Measurements from ENCODE around the gene PTOV1. TPM values are rescaled to one million over a fixed set of nuclear protein-coding genes. Genes with fewer than 3 reads are reported as not detected.

PTOV1 gene
- total RNA-seq, 5 donors from 2014 or later (not counting 1 experiment from before 2014, with no cell fraction given): 149 to 165 (median 156) TPM

GRCh38 chr19:49809160-49809940 lies 41.6 kb upstream of the PTOV1 start:
- 23% methylated on average over 45 of the region's 50 CpGs for WGBS (ENCODE audit: insufficient coverage)
- Histone ChIP-seq H3K27ac (ENCODE audit: low read length) (peak overlapping the region; percentile 61), H3K27me3 (replicated peaks in 1 of 2; ENCODE audit: control insufficient read depth in 2 of 2, extremely low read depth in 1 of 2, insufficient read depth in 2 of 2, low read length in 1 of 2) (peaks cover 0 to 5% of the 10 kb centered on the region in 2 experiments), H3K9me3 (no peaks in the 10 kb centered on the region), H3K4me3 (ENCODE audit: control insufficient read depth in 1 of 2, extremely low read depth in 1 of 2, low read length in 1 of 2) (peak overlapping the region; percentile 61 to 71), H3K4me1 (ENCODE audit: control insufficient read depth in 1 of 2, extremely low read depth in 1 of 2, insufficient read depth in 2 of 2, low read length in 2 of 2) (peaks cover 0 to 35% of the 10 kb centered on the region in 2 experiments), H3K36me3 (ENCODE audit: control insufficient read depth in 2 of 2, extremely low read depth in 1 of 2, insufficient read depth in 1 of 2, low read length in 1 of 2) (peaks cover 3% of the 10 kb centered on the region in 2 donors)
- ATAC-seq (replicated peaks in 1 of 4) (peak; percentile 31 to 45 (median 37)), DNase-seq (peak in 27 of 35 experiments; percentile 11 to 57 (median 39))
- ChIA-PET POLR2A (no interaction called here), CTCF (interaction anchor here in 1 of 2 donors (0.5 kb wide), 1 partner anchor 1223 kb away, joined by 4 read pairs; no protein-coding TSS in a partner anchor)
- Mint-ChIP-seq H3K4me1 (peaks cover 37 to 50% (median 38%) of the 10 kb centered on the region in 3 donors), H3K4me3 (peak overlapping the region; percentile 73 to 90 (median 85)), H3K27ac (peak overlapping the region; percentile 55 to 76), H3K27me3 (no peaks in the 10 kb centered on the region), H3K9me3 (no peaks in the 10 kb centered on the region), H3K36me3 (peaks cover 4% of the 10 kb centered on the region)

DNA sequence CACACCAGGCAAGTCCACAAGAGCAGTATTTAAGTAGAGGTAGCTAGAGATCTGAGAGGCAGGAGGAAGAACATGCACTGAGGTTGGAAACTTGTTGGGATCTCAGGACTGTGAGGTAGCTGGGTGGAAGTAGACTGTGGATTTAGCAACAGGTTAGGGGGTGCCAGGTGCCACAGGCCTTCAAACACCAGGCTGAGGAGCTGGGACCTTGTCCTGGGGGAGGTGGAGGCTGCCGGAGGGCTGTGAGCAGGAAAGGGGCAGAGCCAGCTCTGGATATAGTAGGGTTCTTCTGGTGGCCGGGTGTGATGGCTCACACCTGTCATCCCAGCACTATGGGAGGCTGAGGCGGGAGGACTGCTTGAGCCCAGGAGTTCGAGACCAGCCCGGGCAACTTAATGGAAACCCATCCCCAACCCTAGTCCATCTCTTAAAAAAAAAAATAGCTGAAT lies 41.0 kb upstream of the PTOV1 start:
- Mint-ChIP-seq H3K27ac (peak overlapping the region; percentile 48 to 76), H3K4me3 (peak overlapping the region; percentile 72 to 90 (median 73)), H3K4me1 (peaks cover 40 to 56% (median 43%) of the 10 kb centered on the region in 3 donors), H3K36me3 (peaks cover 4% of the 10 kb centered on the region), H3K9me3 (no peaks in the 10 kb centered on the region), H3K27me3 (no peaks in the 10 kb centered on the region)
- Histone ChIP-seq H3K4me1 (ENCODE audit: control insufficient read depth in 1 of 2, extremely low read depth in 1 of 2, insufficient read depth in 2 of 2, low read length in 2 of 2) (peaks cover 0 to 35% of the 10 kb centered on the region in 2 experiments), H3K36me3 (ENCODE audit: control insufficient read depth in 2 of 2, extremely low read depth in 1 of 2, insufficient read depth in 1 of 2, low read length in 1 of 2) (peaks cover 0 to 1% of the 10 kb centered on the region in 2 donors), H3K4me3 (ENCODE audit: control insufficient read depth in 1 of 2, extremely low read depth in 1 of 2, low read length in 1 of 2) (peak overlapping the region in 1 of 2 donors; percentile 61), H3K9me3 (no peaks in the 10 kb centered on the region), H3K27ac (ENCODE audit: low read length) (peak overlapping the region; percentile 61), H3K27me3 (replicated peaks in 1 of 2; ENCODE audit: control insufficient read depth in 2 of 2, extremely low read depth in 1 of 2, insufficient read depth in 2 of 2, low read length in 1 of 2) (peaks cover 0 to 5% of the 10 kb centered on the region in 2 experiments)
- POLR2A ChIA-PET: no interaction called here
- ATAC-seq (replicated peaks in 1 of 4): no peak
- WGBS (ENCODE audit: insufficient coverage): 93% methylated on average over 5 of the region's 5 CpGs
- CTCF ChIA-PET: interaction anchor here in 1 of 2 donors (0.5 to 0.6 kb wide), 2 partner anchors 338 to 1224 kb away, joined by 3 to 4 read pairs; no protein-coding TSS in a partner anchor
- no peak for DNase-seq

DNA sequence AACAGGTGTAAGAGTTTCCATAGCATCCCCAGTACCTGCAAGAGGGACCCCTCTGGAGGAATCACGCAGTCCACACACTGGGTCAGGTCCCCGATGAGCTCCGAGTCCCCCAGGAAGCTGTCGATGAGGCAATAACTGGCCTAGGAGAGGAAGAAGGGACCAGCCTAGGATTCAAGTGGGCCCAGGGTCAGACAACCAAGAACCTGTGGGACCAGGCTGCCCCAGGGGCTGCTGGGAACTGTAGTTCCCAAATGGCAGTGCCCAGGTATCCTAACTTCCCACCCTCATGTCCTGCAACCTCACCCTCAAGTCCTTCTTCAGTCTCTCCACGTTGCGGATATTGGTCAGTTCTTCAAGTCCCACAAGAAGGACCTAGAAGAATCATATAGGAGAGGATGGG lies 39.6 kb upstream of the PTOV1 start:
- Mint-ChIP-seq H3K9me3 (no peaks in the 10 kb centered on the region), H3K27me3 (no peaks in the 10 kb centered on the region), H3K36me3 (peaks cover under 1% of the 10 kb centered on the region), H3K4me1 (peaks cover 41 to 56% (median 43%) of the 10 kb centered on the region in 3 donors), H3K27ac (no peak overlapping the region), H3K4me3 (peak overlapping the region in 2 of 3 donors; percentile 28 to 95)
- CTCF ChIA-PET: interaction anchor here (0.5 to 0.6 kb wide), 2 partner anchors 92 to 531 kb away, joined by 3 to 6 read pairs; no protein-coding TSS in a partner anchor
- Histone ChIP-seq H3K4me1 (ENCODE audit: control insufficient read depth in 1 of 2, extremely low read depth in 1 of 2, insufficient read depth in 2 of 2, low read length in 2 of 2) (peaks cover 0 to 35% of the 10 kb centered on the region in 2 experiments), H3K4me3 (ENCODE audit: control insufficient read depth in 1 of 2, extremely low read depth in 1 of 2, low read length in 1 of 2) (no peak overlapping the region), H3K9me3 (no peaks in the 10 kb centered on the region), H3K27ac (ENCODE audit: low read length) (no peak overlapping the region), H3K36me3 (ENCODE audit: control insufficient read depth in 2 of 2, extremely low read depth in 1 of 2, insufficient read depth in 1 of 2, low read length in 1 of 2) (no peaks in the 10 kb centered on the region), H3K27me3 (replicated peaks in 1 of 2; ENCODE audit: control insufficient read depth in 2 of 2, extremely low read depth in 1 of 2, insufficient read depth in 2 of 2, low read length in 1 of 2) (peaks cover 0 to 5% of the 10 kb centered on the region in 2 experiments)
- POLR2A ChIA-PET: no interaction called here
- no peak for DNase-seq
- no peak for ATAC-seq (replicated peaks in 1 of 4)
- whole genome bisulfite sequencing (ENCODE audit: insufficient coverage): 100% methylated on average over 5 of the region's 6 CpGs

GRCh38 chr19:49812452-49812996 lies 38.4 kb upstream of the PTOV1 start:
- peak overlapping the region; percentile 93 to 95 (median 93) for H3K4me3 Mint-ChIP-seq
- DNase-seq (peak in 1 of 35 experiments; percentile 3), ATAC-seq (replicated peaks in 1 of 4) (no peak)
- CTCF ChIA-PET: interaction anchor here in 1 of 2 donors (0.6 to 1.1 kb wide), 2 partner anchors 55 to 138 kb away, joined by 3 read pairs; no protein-coding TSS in a partner anchor
- POLR2A ChIA-PET: interaction anchor here in 1 of 2 donors (1.2 kb wide), 1 partner anchor 55 kb away, joined by 3 read pairs; the partner anchor contains the start of gene PNKP
- Histone ChIP-seq H3K27ac (ENCODE audit: low read length) (peak overlapping the region; percentile 99), H3K4me3 (ENCODE audit: control insufficient read depth in 1 of 2, extremely low read depth in 1 of 2, low read length in 1 of 2) (peak overlapping the region; percentile 87 to 92), H3K9me3 (no peaks in the 10 kb centered on the region), H3K27me3 (replicated peaks in 1 of 2; ENCODE audit: control insufficient read depth in 2 of 2, extremely low read depth in 1 of 2, insufficient read depth in 2 of 2, low read length in 1 of 2) (peaks cover 0 to 5% of the 10 kb centered on the region in 2 experiments), H3K4me1 (ENCODE audit: control insufficient read depth in 1 of 2, extremely low read depth in 1 of 2, insufficient read depth in 2 of 2, low read length in 2 of 2) (peaks cover 0 to 41% of the 10 kb centered on the region in 2 experiments), H3K36me3 (ENCODE audit: control insufficient read depth in 2 of 2, extremely low read depth in 1 of 2, insufficient read depth in 1 of 2, low read length in 1 of 2) (no peaks in the 10 kb centered on the region)
- peaks cover 41 to 59% (median 46%) of the 10 kb centered on the region in 3 donors for H3K4me1 Mint-ChIP-seq
- H3K9me3 Mint-ChIP-seq: no peaks in the 10 kb centered on the region
- no peaks in the 10 kb centered on the region for H3K27me3 Mint-ChIP-seq
- H3K36me3 Mint-ChIP-seq: no peaks in the 10 kb centered on the region
- WGBS (ENCODE audit: insufficient coverage): 49% methylated on average over 8 of the region's 11 CpGs
- peak overlapping the region; percentile 98 to 99 for H3K27ac Mint-ChIP-seq

DNA sequence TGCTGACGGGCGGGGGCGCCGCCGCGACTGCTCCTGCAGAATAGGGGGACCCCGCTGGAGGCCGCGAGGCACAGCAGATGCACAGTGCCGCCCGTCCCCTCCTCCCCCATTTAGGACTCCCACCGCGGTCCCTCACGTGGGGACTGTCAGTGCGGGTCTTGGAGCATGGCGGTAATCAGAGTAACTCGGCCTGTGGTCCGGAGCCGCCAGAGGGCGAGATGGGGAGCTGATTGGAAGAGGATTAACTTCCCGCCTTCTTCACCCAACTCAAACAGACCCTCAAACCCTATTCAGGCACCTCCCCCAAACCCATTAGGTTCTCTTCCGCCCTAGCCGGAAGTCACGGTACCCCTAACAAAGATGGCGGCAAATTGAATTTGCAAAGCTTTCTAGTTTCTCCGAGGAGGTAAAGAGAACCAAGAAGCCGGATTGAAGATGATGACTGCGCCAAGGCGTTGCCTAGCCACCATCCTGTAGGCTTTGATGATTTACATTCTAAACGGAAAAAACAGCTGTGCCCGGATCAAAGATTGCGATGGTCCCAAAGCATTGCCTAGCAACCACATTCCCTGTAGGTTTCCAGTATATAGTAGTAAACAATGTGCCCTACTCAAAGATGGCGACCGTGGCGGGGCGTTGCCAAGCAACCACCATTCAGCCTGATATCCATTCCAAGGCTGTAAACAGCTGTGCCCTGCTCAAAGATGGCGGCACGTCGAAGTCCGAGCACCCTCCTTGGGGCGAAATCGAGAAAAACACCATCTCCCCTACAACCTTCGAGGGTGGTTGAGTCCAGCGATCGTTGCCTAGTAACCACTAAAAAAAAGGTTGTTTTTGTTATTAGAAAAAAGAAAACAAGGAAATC lies 37.7 kb upstream of the PTOV1 start, which contains the start of gene FUZ:
TSS of gene FUZ (minus strand) at position 296 of the 865 bp plus-strand sequence. CDS start at position 110, 186 bp downstream.
- H3K4me1 Mint-ChIP-seq: peaks cover 38 to 58% (median 45%) of the 10 kb centered on the region in 3 donors
- H3K4me3 Mint-ChIP-seq: peak within 1 kb of the TSS; percentile 93 to 95 (median 93)
- peak within 1 kb of the TSS; percentile 99 for H3K27ac ChIP-seq (ENCODE audit: low read length)

More for the DNA sequence above, 37.7 kb upstream of the PTOV1 start, which contains the start of gene FUZ:
- peak; percentile 58 to 67 (median 63) for ATAC-seq (replicated peaks in 1 of 4)
- POLR2A ChIA-PET: interaction anchor here in 1 of 2 donors (0.6 to 1.2 kb wide), 2 partner anchors 54 to 550 kb away, joined by 3 read pairs; partner anchors contain the start of gene PNKP
- H3K9me3 ChIP-seq: no peaks in the 10 kb centered on the region
- H3K36me3 Mint-ChIP-seq: no peaks in the 10 kb centered on the region
- no peaks in the 10 kb centered on the region for H3K27me3 Mint-ChIP-seq
- peak; percentile 80 to 97 (median 90) for DNase-seq
- CTCF ChIA-PET: interaction anchor here in 1 of 2 donors (0.6 to 1.1 kb wide), 4 partner anchors 37 to 696 kb away, joined by 3 to 4 read pairs (median 3); partner anchors contain the start of gene PTOV1
- peaks cover 0 to 5% of the 10 kb centered on the region in 2 experiments for H3K27me3 ChIP-seq (replicated peaks in 1 of 2; ENCODE audit: control insufficient read depth in 2 of 2, extremely low read depth in 1 of 2, insufficient read depth in 2 of 2, low read length in 1 of 2)
- peak within 1 kb of the TSS; percentile 87 to 92 for H3K4me3 ChIP-seq (ENCODE audit: control insufficient read depth in 1 of 2, extremely low read depth in 1 of 2, low read length in 1 of 2)
- no peaks in the 10 kb centered on the region for H3K36me3 ChIP-seq (ENCODE audit: control insufficient read depth in 2 of 2, extremely low read depth in 1 of 2, insufficient read depth in 1 of 2, low read length in 1 of 2)
- no peaks in the 10 kb centered on the region for H3K9me3 Mint-ChIP-seq
- peak within 1 kb of the TSS; percentile 98 to 99 for H3K27ac Mint-ChIP-seq
- peaks cover 0 to 40% of the 10 kb centered on the region in 2 experiments for H3K4me1 ChIP-seq (ENCODE audit: control insufficient read depth in 1 of 2, extremely low read depth in 1 of 2, insufficient read depth in 2 of 2, low read length in 2 of 2)
- WGBS (ENCODE audit: insufficient coverage): 4% methylated on average over 15 of the region's 45 CpGs

Data from T-cell (primary cell).